Measurements from ENCODE around the gene ANKRD11.

GRCh38 chr16:89484041-89484501 lies 6.3 kb downstream of the ANKRD11 start:
- no peak for TF ChIP-seq CTCF (IDR thresholded peaks at IDR 0.05; ENCODE audit: insufficient read depth, low read length, poor library complexity, severe bottlenecking)
- no peak for TF ChIP-seq EZH2phosphoT487 (conservative IDR thresholded peaks at IDR 0.05; ENCODE audit: low read length)

Measured in SU-DHL-6 (cell line).